Activated T-helper 1 cell treated with Interleukin-2 at 50 U/mL for 16 hours (primary cell): ENCODE data around the gene BPIFB4.
"Not testable (repeated sequence)": the region's sequence is repeated elsewhere in the genome, so short reads cannot be mapped to it uniquely, and the experiment has no call there.

Experiments used
- DNase-seq: peaks from one replicate; pipeline ENCODE4 v3.0.0-alpha.2; 2020; ENCODE audit warnings: low read depth

The BPIFB4 gene

GRCh38 chr20:33091147-33091546 lies 11.7 kb downstream of the BPIFB4 start:
- no peak for DNase-seq

GRCh38 chr20:33091693-33092092 lies 12.2 kb downstream of the BPIFB4 start:
- no peak for DNase-seq

- no peak for DNase-seq
Observed at GRCh38 chr20:33092361-33092760, 12.9 kb downstream of the BPIFB4 start.

- DNase-seq = no peak
Observed at GRCh38 chr20:33093074-33093473, 13.6 kb downstream of the BPIFB4 start.

- no peak for DNase-seq
Observed at GRCh38 chr20:33093582-33093981, 14.1 kb downstream of the BPIFB4 start.

- DNase-seq = no peak
Observed at GRCh38 chr20:33095249-33095648, 15.8 kb downstream of the BPIFB4 start.

- peak; percentile 2 for DNase-seq
Observed at GRCh38 chr20:33095902-33096584, 16.6 kb downstream of the BPIFB4 start.

- no peak for DNase-seq
Observed at GRCh38 chr20:33097001-33097400, 17.6 kb downstream of the BPIFB4 start.

GRCh38 chr20:33099843-33100538 lies 20.5 kb downstream of the BPIFB4 start:
- DNase-seq = no peak

GRCh38 chr20:33103556-33103955 lies 24.1 kb downstream of the BPIFB4 start:
- no peak for DNase-seq

GRCh38 chr20:33104336-33104735 lies 24.9 kb downstream of the BPIFB4 start:
- DNase-seq = no peak

GRCh38 chr20:33105316-33105924 lies 26.0 kb downstream of the BPIFB4 start:
- no peak for DNase-seq

GRCh38 chr20:33106058-33106620 lies 26.7 kb downstream of the BPIFB4 start:
- DNase-seq = not testable (repeated sequence)

GRCh38 chr20:33108661-33109060 lies 29.2 kb downstream of the BPIFB4 start:
- DNase-seq = no peak

GRCh38 chr20:33110147-33110825 lies 30.8 kb downstream of the BPIFB4 start:
- no peak for DNase-seq

- no peak for DNase-seq
Observed at GRCh38 chr20:33111306-33111705, 31.9 kb downstream of the BPIFB4 start.

- no peak for DNase-seq
Observed at GRCh38 chr20:33112547-33113386, 33.3 kb downstream of the BPIFB4 start.

- DNase-seq = no peak
Observed at GRCh38 chr20:33113387-33113908, 34.0 kb downstream of the BPIFB4 start.

GRCh38 chr20:33115501-33115900 lies 36.1 kb downstream of the BPIFB4 start:
- not testable (repeated sequence) for DNase-seq

GRCh38 chr20:33119725-33120720 lies 40.6 kb downstream of the BPIFB4 start:
- DNase-seq = no peak
